Natural killer cell treated with Interleukin-12 subunit alpha and Interleukin-12 subunit beta and Interleukin-15 and Interleukin-18, amount 100 ng/mL, for 72 hours (primary cell): ENCODE data around the gene AUTS2. TPM values are rescaled to one million over a fixed set of nuclear protein-coding genes. Genes with fewer than 3 reads are reported as not detected.

Experiments
- ATAC-seq, 2 donors: fragments of 150-1000 bp; cut with Tn5 transposase in 1 of 2; sonication (Bioruptor Pico), chemical (Tn5 transposase) in 1 of 2; 2 replicates each; pipeline ENCODE4 v1.10.0; 2021
- DNase-seq: peaks from one replicate; pipeline ENCODE4 v3.0.0; 2022; ENCODE audit warnings: low spot score
- H3K27ac Mint-ChIP-seq, 2 donors: 1 replicate in 1 of 2; 2 replicates in 1 of 2; pipeline ENCODE4 v1.8.0; 2022; ENCODE audit warnings: mixed read lengths in 2 of 2, mild to moderate bottlenecking in 1 of 2, moderate library complexity in 1 of 2
- H3K27me3 Mint-ChIP-seq, 2 donors: 1 replicate in 1 of 2; 2 replicates in 1 of 2; pipeline ENCODE4 v1.8.0; 2022; ENCODE audit warnings: mixed read lengths in 2 of 2
- H3K36me3 Mint-ChIP-seq: one replicate; pipeline ENCODE4 v1.8.0; 2022; ENCODE audit warnings: mixed read lengths
- H3K4me1 Mint-ChIP-seq, 2 donors: 1 replicate in 1 of 2; 2 replicates in 1 of 2; pipeline ENCODE4 v1.8.0; 2022; ENCODE audit warnings: low read depth in 2 of 2, mixed read lengths in 2 of 2, mild to moderate bottlenecking in 1 of 2
- H3K4me3 Mint-ChIP-seq: one replicate; pipeline ENCODE4 v1.8.0; 2022; ENCODE audit warnings: mixed read lengths
- H3K9me3 Mint-ChIP-seq: 2 replicates; pipeline ENCODE4 v1.8.0; 2022; ENCODE audit warnings: mixed read lengths
- total RNA-seq, 2 donors: library from RNA; stranded (reverse); gene quantifications; one replicate each; pipeline ENCODE4 v1.2.3, GENCODE V29; 2022

AUTS2 gene
- total RNA-seq, 2 donors from 2014 or later: 14.3 to 43.0 TPM

- Mint-ChIP-seq H3K4me3 (no peak overlapping the region), H3K9me3 (no peaks in the 10 kb centered on the region), H3K36me3 (no peaks in the 10 kb centered on the region), H3K27ac (no peak overlapping the region), H3K27me3 (no peaks in the 10 kb centered on the region), H3K4me1 (peaks cover 0 to 8% of the 10 kb centered on the region in 2 donors)
- DNase-seq: no peak
- no peak for ATAC-seq
Measured at GRCh38 chr7:69643265-69643664, 45.0 kb downstream of the AUTS2 start.

- Mint-ChIP-seq H3K36me3 (no peaks in the 10 kb centered on the region), H3K9me3 (no peaks in the 10 kb centered on the region), H3K27ac (no peak overlapping the region), H3K4me1 (peaks cover 0 to 8% of the 10 kb centered on the region in 2 donors), H3K4me3 (no peak overlapping the region), H3K27me3 (no peaks in the 10 kb centered on the region)
- DNase-seq (no peak), ATAC-seq (no peak)
Measured at GRCh38 chr7:69643708-69644445, 45.6 kb downstream of the AUTS2 start.

GRCh38 chr7:69645683-69646082 is 47.4 kb downstream of the AUTS2 start:
- H3K36me3 Mint-ChIP-seq: no peaks in the 10 kb centered on the region
- H3K27ac Mint-ChIP-seq: no peak overlapping the region
- ATAC-seq (no peak), DNase-seq (no peak)
- no peaks in the 10 kb centered on the region for H3K9me3 Mint-ChIP-seq
- peaks cover 10 to 12% of the 10 kb centered on the region in 2 donors for H3K4me1 Mint-ChIP-seq
- no peak overlapping the region for H3K4me3 Mint-ChIP-seq
- no peaks in the 10 kb centered on the region for H3K27me3 Mint-ChIP-seq

- H3K27ac Mint-ChIP-seq: peak overlapping the region; percentile 32 to 61
- no peaks in the 10 kb centered on the region for H3K36me3 Mint-ChIP-seq
- peak; percentile 95 to 97 for ATAC-seq
- DNase-seq: peak; percentile 78
- no peaks in the 10 kb centered on the region for H3K27me3 Mint-ChIP-seq
- H3K4me1 Mint-ChIP-seq: peaks cover 34 to 39% of the 10 kb centered on the region in 2 donors
- H3K4me3 Mint-ChIP-seq: peak overlapping the region; percentile 74
- H3K9me3 Mint-ChIP-seq: no peaks in the 10 kb centered on the region
Measured at GRCh38 chr7:69651101-69651590, 52.9 kb downstream of the AUTS2 start.

- DNase-seq (no peak), ATAC-seq (no peak)
- H3K36me3 Mint-ChIP-seq: no peaks in the 10 kb centered on the region
- H3K27me3 Mint-ChIP-seq: no peaks in the 10 kb centered on the region
- H3K27ac Mint-ChIP-seq: no peak overlapping the region
- no peak overlapping the region for H3K4me3 Mint-ChIP-seq
- H3K4me1 Mint-ChIP-seq: peaks cover 31 to 34% of the 10 kb centered on the region in 2 donors
- no peaks in the 10 kb centered on the region for H3K9me3 Mint-ChIP-seq
Measured at GRCh38 chr7:69652947-69653701, 54.8 kb downstream of the AUTS2 start.

- H3K4me1 Mint-ChIP-seq: peaks cover 31 to 34% of the 10 kb centered on the region in 2 donors
- H3K27ac Mint-ChIP-seq: no peak overlapping the region
- no peak for ATAC-seq
- H3K9me3 Mint-ChIP-seq: no peaks in the 10 kb centered on the region
- H3K27me3 Mint-ChIP-seq: no peaks in the 10 kb centered on the region
- no peak for DNase-seq
- no peak overlapping the region for H3K4me3 Mint-ChIP-seq
- no peaks in the 10 kb centered on the region for H3K36me3 Mint-ChIP-seq
Measured at GRCh38 chr7:69653806-69654205, 55.5 kb downstream of the AUTS2 start.

- Mint-ChIP-seq H3K27ac (no peak overlapping the region), H3K9me3 (no peaks in the 10 kb centered on the region), H3K4me1 (peaks cover 31 to 33% of the 10 kb centered on the region in 2 donors), H3K4me3 (no peak overlapping the region), H3K36me3 (no peaks in the 10 kb centered on the region), H3K27me3 (no peaks in the 10 kb centered on the region)
- ATAC-seq: no peak
- no peak for DNase-seq
Measured at GRCh38 chr7:69654381-69654780, 56.1 kb downstream of the AUTS2 start.

GRCh38 chr7:69654849-69655707 is 56.8 kb downstream of the AUTS2 start:
- H3K27me3 Mint-ChIP-seq: peaks cover 0 to 2% of the 10 kb centered on the region in 2 donors
- ATAC-seq: no peak
- peaks cover 26 to 31% of the 10 kb centered on the region in 2 donors for H3K4me1 Mint-ChIP-seq
- no peaks in the 10 kb centered on the region for H3K9me3 Mint-ChIP-seq
- H3K36me3 Mint-ChIP-seq: no peaks in the 10 kb centered on the region
- H3K27ac Mint-ChIP-seq: no peak overlapping the region
- no peak for DNase-seq
- H3K4me3 Mint-ChIP-seq: no peak overlapping the region

- ATAC-seq: no peak
- peaks cover 19 to 25% of the 10 kb centered on the region in 2 donors for H3K4me1 Mint-ChIP-seq
- H3K27ac Mint-ChIP-seq: no peak overlapping the region
- no peaks in the 10 kb centered on the region for H3K9me3 Mint-ChIP-seq
- no peak overlapping the region for H3K4me3 Mint-ChIP-seq
- no peaks in the 10 kb centered on the region for H3K36me3 Mint-ChIP-seq
- no peak for DNase-seq
- H3K27me3 Mint-ChIP-seq: peaks cover 0 to 5% of the 10 kb centered on the region in 2 donors
Measured at GRCh38 chr7:69656077-69656476, 57.8 kb downstream of the AUTS2 start.

GRCh38 chr7:69656890-69657289 is 58.6 kb downstream of the AUTS2 start:
- no peak overlapping the region for H3K27ac Mint-ChIP-seq
- H3K9me3 Mint-ChIP-seq: no peaks in the 10 kb centered on the region
- no peak for DNase-seq
- peaks cover 10 to 17% of the 10 kb centered on the region in 2 donors for H3K4me1 Mint-ChIP-seq
- peaks cover 0 to 5% of the 10 kb centered on the region in 2 donors for H3K27me3 Mint-ChIP-seq
- H3K4me3 Mint-ChIP-seq: no peak overlapping the region
- H3K36me3 Mint-ChIP-seq: no peaks in the 10 kb centered on the region
- ATAC-seq: no peak

- Mint-ChIP-seq H3K36me3 (no peaks in the 10 kb centered on the region), H3K27ac (no peak overlapping the region), H3K4me1 (peaks cover 6 to 14% of the 10 kb centered on the region in 2 donors), H3K4me3 (no peak overlapping the region), H3K27me3 (peaks cover 0 to 5% of the 10 kb centered on the region in 2 donors), H3K9me3 (no peaks in the 10 kb centered on the region)
- ATAC-seq: no peak
- no peak for DNase-seq
Measured at GRCh38 chr7:69657331-69657730, 59.1 kb downstream of the AUTS2 start.

- no peaks in the 10 kb centered on the region for H3K36me3 Mint-ChIP-seq
- H3K4me3 Mint-ChIP-seq: no peak overlapping the region
- ATAC-seq (no peak), DNase-seq (no peak)
- peaks cover 0 to 5% of the 10 kb centered on the region in 2 donors for H3K27me3 Mint-ChIP-seq
- peaks cover 3 to 11% of the 10 kb centered on the region in 2 donors for H3K4me1 Mint-ChIP-seq
- no peaks in the 10 kb centered on the region for H3K9me3 Mint-ChIP-seq
- H3K27ac Mint-ChIP-seq: no peak overlapping the region
Measured at GRCh38 chr7:69657985-69658384, 59.7 kb downstream of the AUTS2 start.

- ATAC-seq (no peak), DNase-seq (no peak)
- peaks cover 0 to 5% of the 10 kb centered on the region in 2 donors for H3K27me3 Mint-ChIP-seq
- H3K4me1 Mint-ChIP-seq: peaks cover 5 to 8% of the 10 kb centered on the region in 2 donors
- H3K27ac Mint-ChIP-seq: no peak overlapping the region
- H3K36me3 Mint-ChIP-seq: no peaks in the 10 kb centered on the region
- H3K4me3 Mint-ChIP-seq: no peak overlapping the region
- no peaks in the 10 kb centered on the region for H3K9me3 Mint-ChIP-seq
Measured at GRCh38 chr7:69659983-69660382, 61.7 kb downstream of the AUTS2 start.
